Bronchial epithelial cell (primary cell): ENCODE data around the gene ACCSL. TPM values are rescaled to one million over a fixed set of nuclear protein-coding genes. Genes with fewer than 3 reads are reported as not detected.

Experiments used
- DNase-seq: peaks from one replicate; pipeline ENCODE4 v3.0.0-alpha.2; 2010; ENCODE audit warnings: low read depth
- FAIRE-seq: peaks from 2 replicates; lab custom pipeline; 2011; peaks lifted over from hg19 to GRCh38; lab: Jason Lieb, UNC
- H3K27me3 ChIP-seq: 2 replicates; pipeline ENCODE4 v1.5.1; 2011; ENCODE audit warnings: low read length; ENCODE audit not compliant: control insufficient read depth, insufficient read depth
- H3K36me3 ChIP-seq: 2 replicates; pipeline ENCODE4 v1.5.1; 2011; ENCODE audit warnings: low read length; ENCODE audit not compliant: control insufficient read depth, insufficient read depth
- H3K4me3 ChIP-seq: 2 replicates; pipeline ENCODE4 v1.5.1; 2011; ENCODE audit warnings: mild to moderate bottlenecking, low read depth, low read length, control low read depth
- CTCF ChIP-seq: IDR thresholded peaks from 2 replicates; pipeline ENCODE4 v1.5.1; 2011; ENCODE audit warnings: mild to moderate bottlenecking, moderate library complexity, low read length, control low read depth, inconsistent platforms; ENCODE audit not compliant: insufficient read depth, severe bottlenecking
- total RNA-seq: library from RNA; depleted of rRNA; stranded (reverse); fragments of >200 nt; gene quantifications from 2 replicates; pipeline ENCODE4 v1.2.1, GENCODE V29; 2014

ACCSL gene
- total RNA-seq, 1 donor from 2014 or later, result not detected

GRCh38 chr11:44033856-44034255, 13.9 kb upstream of the ACCSL start:
- DNase-seq (no peak), FAIRE-seq (no peak)
- Histone ChIP-seq H3K27me3 (peaks cover 2% of the 10 kb centered on the region), H3K4me3 (no peak overlapping the region), H3K36me3 (no peaks in the 10 kb centered on the region)
- TF ChIP-seq CTCF, result no peak

- no peak for FAIRE-seq
- TF ChIP-seq CTCF, result no peak
- Histone ChIP-seq H3K27me3 (peaks cover 2% of the 10 kb centered on the region), H3K4me3 (no peak overlapping the region), H3K36me3 (no peaks in the 10 kb centered on the region)
- DNase-seq, result no peak
These were observed 13.1 kb upstream of the ACCSL start for GRCh38 chr11:44034639-44035038.

- Histone ChIP-seq H3K4me3 (no peak overlapping the region), H3K36me3 (no peaks in the 10 kb centered on the region), H3K27me3 (no peaks in the 10 kb centered on the region)
- DNase-seq, result peak; percentile 55
- no peak for FAIRE-seq
- peak; percentile 81 for TF ChIP-seq CTCF
These were observed 10.7 kb upstream of the ACCSL start for GRCh38 chr11:44036811-44037657.

- FAIRE-seq (no peak), DNase-seq (no peak)
- H3K4me3 ChIP-seq, result no peak overlapping the region
- no peaks in the 10 kb centered on the region for H3K36me3 ChIP-seq
- TF ChIP-seq CTCF, result no peak
- H3K27me3 ChIP-seq, result no peaks in the 10 kb centered on the region
These were observed 10.2 kb upstream of the ACCSL start for GRCh38 chr11:44037658-44037998.

GRCh38 chr11:44043157-44043556, 4.6 kb upstream of the ACCSL start:
- Histone ChIP-seq H3K36me3 (no peaks in the 10 kb centered on the region), H3K27me3 (no peaks in the 10 kb centered on the region), H3K4me3 (no peak overlapping the region)
- no peak for TF ChIP-seq CTCF
- no peak for FAIRE-seq
- no peak for DNase-seq

GRCh38 chr11:44046182-44046581, 1.6 kb upstream of the ACCSL start:
- H3K27me3 ChIP-seq, result no peaks in the 10 kb centered on the region
- no peak for FAIRE-seq
- no peaks in the 10 kb centered on the region for H3K36me3 ChIP-seq
- DNase-seq, result no peak
- no peak for TF ChIP-seq CTCF
- no peak overlapping the region for H3K4me3 ChIP-seq
